Fibroblast of skin of right biceps (primary cell): ENCODE measurements around the gene PDXDC1.
A peak's percentile ranks its signal among the peaks of the same experiment; 100 is the strongest.
"Not testable (repeated sequence)": the region's sequence is repeated elsewhere in the genome, so short reads cannot be mapped to it uniquely, and the experiment has no call there.

Source experiments
- DNase-seq: peaks from one replicate; pipeline ENCODE4 v3.0.0-alpha.2; 2013

Gene PDXDC1

DNA sequence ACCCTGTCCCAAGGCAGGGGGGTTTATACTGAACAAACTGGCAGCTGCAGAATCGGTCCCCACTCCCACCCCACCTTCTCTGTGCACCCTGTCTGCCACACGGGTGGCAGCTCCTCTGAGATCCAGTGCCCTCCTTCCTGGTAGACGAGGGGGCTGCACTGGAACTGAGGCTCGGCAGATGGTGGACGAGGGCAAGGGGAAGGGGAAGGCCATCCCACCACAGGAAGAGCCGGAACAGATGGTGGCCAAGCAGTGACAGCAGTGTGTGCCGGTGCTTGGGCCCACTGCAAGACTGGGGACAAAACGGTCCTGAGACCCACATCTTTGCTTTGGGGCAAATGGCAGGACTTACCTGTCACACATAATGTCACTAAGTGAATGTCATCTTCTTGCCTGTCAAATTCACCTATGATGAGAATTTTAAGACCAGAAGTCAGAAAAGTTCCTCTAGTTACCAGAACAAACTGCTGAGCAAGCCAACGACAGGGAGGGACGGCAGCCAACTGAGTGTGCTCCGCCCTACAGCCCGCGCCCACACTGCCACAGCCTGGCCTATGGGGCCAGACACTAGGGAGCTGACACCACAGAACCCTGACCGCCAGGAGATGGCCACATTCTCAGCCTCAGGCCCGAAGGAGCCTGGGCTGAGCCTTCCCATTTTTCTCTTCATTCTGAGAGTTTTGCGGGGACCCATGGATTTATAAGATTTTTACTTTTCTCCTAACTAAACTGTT, 66.6 kb downstream of the PDXDC1 start:
- no peak for DNase-seq

- DNase-seq, result peak; percentile 32
Observed at GRCh38 chr16:15043344-15043743, 68.5 kb downstream of the PDXDC1 start.

- no peak for DNase-seq
Observed at GRCh38 chr16:15044286-15044685, 69.5 kb downstream of the PDXDC1 start.

DNA sequence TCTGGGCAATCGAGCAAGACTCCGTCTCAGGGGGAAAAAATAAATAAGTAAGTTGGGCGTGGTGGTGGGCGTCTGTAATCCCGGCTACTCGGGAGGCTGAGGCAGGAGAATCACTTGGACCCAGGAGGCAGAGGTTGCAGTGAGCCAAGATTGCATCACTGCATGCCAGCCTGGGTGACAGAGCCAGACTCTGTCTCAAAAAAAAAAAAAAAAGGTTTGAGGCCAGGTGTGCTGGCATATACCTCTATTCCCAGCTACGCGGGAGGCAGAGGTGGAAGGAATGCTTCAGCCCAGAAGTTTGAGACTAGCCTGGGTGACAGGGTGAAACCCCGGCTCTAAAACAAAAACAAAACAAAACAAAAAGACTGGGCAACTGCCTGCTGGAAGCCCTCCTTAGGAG, 70.4 kb downstream of the PDXDC1 start:
- not testable (repeated sequence) for DNase-seq

DNA sequence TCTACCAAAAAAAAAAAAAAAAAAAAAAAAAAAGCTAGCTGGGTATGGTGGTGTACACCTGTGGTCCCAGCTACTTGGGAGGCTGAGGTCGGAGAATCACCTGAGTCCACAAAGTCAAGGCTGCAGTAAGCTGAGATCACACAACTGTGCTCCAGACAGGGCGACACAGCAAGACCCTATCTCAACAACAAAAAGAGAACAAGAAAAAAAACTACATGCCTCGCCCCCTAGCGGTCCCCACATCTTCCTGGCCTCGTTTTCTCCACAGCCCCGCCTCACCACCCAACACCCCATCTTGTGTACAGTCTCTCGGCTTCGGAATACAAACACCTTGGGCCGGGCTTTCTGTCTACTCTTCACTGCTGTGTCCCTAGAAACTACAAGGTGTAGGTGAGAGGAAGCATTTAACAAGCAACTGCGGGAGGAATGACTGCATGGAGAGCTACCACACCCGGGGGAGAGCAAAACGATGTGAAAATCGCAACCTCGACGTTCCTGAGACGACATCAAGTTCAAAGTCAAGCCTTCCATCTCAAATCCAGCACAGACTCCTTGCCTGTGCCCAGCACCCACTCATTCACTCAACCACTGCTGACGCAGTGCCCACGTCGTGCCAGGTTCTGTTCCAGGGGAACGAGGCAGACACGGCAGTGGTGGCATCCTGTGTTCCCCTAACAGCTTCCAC, 72.0 kb downstream of the PDXDC1 start:
- DNase-seq, result no peak

DNA sequence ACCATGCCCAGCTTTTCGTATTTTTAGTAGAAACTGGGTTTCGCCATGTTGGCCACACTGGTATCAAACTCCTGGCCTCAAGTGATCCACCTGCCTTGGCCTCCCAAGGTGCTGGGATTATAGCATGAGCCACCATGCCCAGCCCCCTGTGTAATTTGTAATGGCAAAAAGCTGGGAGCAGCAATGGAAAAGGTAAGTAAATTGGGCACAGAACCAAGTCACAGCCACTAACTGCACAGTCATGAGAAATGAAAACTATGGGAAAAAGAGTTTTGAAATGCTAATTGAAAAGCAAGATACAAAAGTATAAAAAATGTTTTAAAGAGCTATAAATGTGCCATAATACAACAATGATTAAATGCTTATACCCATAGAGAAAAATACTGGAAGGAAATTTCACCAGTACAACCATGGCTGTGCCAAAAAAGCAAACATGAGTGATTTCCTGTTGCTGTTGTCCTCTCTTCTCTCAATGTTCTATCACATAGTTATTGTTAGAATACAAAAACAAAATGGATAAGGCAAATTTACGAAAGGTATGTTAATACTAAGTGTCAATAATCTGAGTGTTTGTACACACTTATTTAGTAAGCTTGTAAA, 74.9 kb downstream of the PDXDC1 start:
- no peak for DNase-seq

- not testable (repeated sequence) for DNase-seq
Observed at GRCh38 chr16:15050440-15050839, 75.6 kb downstream of the PDXDC1 start.

DNA sequence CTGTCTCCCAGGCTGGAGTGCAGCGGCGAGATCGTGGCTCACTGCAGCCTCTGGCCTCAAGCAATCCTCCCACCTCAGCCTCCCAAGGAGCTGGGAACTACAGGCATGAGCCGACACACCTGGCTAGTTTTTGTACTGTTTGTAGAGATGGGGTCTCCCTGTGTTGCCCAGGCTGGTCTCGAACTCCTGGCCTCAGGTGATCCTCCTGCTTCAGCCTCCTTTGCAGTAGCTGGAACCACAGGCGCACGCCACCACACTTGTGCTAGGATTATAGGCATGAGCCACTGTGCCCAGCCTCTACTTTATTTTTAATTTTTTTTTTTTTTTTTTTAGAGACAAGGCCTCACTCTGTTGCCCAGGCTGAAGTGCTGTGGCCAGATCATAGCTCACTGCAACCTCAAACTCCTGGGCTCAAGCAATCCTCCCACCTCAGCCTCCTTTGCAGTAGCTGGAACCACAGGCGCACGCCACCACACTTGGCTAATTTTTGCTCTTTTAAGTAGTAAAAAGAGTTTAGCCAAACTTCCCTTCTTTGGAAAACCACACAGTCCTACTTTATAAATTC, 76.6 kb downstream of the PDXDC1 start:
- DNase-seq, result no peak

- DNase-seq, result no peak
Observed at GRCh38 chr16:15052747-15053476, 78.1 kb downstream of the PDXDC1 start.

- DNase-seq, result no peak
Observed at GRCh38 chr16:15053904-15054303, 79.1 kb downstream of the PDXDC1 start.

DNA sequence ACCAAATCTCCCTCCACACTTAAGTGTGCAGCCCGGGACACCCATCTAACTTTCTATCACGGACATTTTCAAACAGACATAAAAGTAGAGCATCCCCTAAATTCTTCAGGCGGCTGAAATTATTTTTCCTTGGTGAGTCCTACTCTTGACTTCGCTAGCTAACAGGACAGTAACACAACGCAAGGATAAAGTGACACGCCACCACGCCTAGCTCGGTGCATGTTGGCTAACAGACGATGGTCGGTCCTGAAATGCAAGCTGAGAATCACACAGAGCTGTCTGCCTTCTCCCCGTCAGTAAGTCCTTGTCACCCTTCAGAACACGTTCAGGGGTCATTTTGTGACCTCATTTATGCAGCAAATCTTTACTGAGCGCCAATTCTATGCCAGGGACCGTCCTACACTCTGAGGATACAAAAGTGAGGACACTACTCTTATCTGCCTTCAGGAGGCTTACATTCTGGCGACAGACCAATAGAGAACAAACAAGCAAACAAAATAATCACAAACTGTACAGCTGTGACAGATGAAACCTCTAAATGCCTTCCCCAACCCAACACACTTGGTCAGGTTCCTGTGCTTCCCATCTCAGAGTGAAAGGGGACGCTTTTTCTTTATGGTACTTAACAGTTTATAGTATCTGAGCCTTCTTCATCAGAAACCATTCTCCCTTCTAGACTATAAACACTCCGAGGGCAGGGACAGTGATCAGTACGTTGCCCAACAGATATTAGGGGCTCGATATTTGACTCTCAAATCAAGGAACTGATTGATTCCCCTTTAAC, 79.7 kb downstream of the PDXDC1 start:
- peak; percentile 14 for DNase-seq

- no peak for DNase-seq
Observed at GRCh38 chr16:15055141-15056053, 80.6 kb downstream of the PDXDC1 start.

DNA sequence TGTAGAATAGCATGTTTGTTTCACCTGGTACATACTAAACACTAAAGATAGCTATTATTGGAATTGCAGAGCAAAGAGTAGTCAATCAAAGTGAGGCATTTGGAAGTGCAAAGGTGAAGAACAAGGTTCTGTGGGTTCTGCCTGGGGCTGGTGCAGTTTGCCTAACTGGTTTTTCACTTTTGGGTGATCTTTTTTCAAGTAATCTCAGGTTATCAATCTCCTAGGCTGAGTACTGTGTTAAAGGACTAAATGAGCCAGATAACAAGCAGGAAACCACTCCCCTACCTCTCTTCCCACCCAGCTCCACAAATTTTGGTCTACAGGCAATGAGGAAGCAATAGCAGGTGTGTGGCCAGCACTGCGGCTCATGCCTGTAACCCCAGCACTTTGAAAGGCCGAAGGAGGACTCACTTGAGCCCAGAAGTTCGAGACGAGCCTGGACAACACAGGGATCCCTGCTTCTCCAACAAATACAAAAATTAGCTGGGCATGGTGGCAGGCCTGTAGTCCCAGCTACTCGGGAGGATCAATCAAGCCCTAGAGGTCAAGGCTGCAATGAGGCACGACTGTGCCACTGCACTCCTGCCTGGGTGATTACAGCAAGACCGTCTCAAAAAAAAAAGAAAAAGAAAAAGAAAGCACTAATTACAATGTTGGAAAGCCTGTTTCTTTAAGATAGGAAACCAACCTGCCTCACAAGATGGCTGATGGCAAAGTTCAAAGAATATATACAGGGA, 83.0 kb downstream of the PDXDC1 start:
- no peak for DNase-seq

- DNase-seq, result no peak
Observed at GRCh38 chr16:15059324-15059723, 84.5 kb downstream of the PDXDC1 start.

DNA sequence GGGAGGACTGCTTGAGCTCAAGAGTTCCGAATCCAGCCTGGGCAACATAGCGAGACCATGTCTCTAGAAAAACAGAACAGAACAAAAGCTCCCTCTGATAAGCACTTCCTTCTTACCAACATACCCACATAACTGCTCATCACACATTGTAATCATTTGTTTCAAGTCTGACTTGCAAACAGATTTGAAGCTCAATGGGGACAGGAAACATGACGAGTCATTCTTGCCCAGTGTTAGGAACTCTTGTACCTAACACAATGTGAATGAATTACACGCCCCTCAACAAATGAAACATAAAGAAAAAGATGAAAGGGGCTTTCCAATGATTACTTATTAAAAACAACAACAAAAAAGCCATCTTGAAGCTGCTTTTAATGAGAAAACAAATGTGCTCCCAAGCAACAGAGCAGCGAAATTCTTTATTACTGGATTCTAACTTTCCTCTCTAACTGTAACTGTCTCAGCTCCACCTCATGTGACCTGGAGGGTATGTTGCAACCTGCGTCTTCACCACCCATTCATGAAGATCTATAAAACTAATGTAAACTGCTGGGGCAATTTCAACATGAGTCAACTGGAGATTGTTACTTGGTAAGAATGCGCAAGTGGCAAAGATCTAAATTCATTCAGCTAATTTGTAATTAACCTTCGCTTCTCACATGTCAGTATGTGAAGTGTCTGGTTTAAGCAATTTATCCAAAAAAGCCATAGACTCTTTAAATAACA, 87.4 kb downstream of the PDXDC1 start:
- DNase-seq, result not testable (repeated sequence)

GRCh38 chr16:15065961-15066360, 91.1 kb downstream of the PDXDC1 start:
- not testable (repeated sequence) for DNase-seq

- not testable (repeated sequence) for DNase-seq
Observed at GRCh38 chr16:15066690-15067089, 91.9 kb downstream of the PDXDC1 start.

- DNase-seq, result not testable (repeated sequence)
Observed at GRCh38 chr16:15071013-15071412, 96.2 kb downstream of the PDXDC1 start.

DNA sequence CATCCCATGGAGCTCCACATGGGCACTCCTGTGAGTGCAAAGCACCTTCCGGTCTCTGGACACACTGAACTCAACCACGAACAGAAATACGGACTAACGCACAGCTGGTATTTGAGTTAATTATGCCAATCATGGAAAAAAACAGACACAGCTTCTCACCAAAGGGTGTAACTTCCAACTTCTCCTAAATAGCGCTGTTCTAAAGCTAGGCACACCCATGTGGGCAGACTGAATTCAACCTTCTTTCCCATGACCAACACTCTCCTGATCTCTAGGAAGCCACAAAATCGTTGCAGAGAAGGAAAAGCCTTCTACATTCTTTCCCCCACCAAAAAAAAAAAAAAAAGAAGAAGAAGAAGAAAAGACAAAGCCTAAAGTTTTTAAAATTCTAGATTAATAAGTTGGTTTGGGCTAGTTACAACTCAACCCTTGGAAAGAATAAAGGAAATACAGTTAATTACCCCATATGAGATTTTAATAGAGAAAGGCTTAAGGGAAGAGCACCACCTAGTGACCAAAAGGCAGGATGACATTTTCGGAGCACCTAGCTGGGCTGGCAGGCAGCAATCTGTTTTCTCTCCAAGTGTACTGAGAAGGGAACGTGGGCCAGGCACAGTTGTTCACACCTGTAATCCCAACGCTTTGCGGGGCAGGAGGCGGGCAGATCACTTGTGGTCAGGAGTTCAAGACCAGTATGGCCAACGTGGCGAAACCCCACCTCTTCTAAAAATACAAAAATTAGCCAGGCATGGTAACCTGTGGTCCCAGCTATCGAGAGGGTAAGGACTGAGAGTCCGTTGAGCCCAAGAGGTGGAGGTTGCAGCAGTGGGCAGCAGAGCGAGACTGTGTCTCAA, 97.3 kb downstream of the PDXDC1 start:
- not testable (repeated sequence) for DNase-seq
